ENCODE measurements around the gene ACOT6.
"Not testable (repeated sequence)": the region's sequence is repeated elsewhere in the genome, so short reads cannot be mapped to it uniquely, and the experiment has no call there.

Gene ACOT6, protein sequence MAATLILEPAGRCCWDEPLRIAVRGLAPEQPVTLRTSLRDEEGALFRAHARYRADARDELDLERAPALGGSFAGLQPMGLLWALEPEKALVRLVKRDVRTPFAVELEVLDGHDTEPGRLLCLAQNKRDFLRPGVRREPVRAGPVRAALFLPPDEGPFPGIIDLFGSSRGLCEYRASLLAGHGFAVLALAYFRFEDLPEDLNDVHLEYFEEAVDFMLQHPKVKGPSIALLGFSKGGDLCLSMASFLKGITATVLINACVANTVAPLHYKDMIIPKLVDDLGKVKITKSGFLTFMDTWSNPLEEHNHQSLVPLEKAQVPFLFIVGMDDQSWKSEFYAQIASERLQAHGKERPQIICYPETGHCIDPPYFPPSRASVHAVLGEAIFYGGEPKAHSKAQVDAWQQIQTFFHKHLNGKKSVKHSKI

DNA sequence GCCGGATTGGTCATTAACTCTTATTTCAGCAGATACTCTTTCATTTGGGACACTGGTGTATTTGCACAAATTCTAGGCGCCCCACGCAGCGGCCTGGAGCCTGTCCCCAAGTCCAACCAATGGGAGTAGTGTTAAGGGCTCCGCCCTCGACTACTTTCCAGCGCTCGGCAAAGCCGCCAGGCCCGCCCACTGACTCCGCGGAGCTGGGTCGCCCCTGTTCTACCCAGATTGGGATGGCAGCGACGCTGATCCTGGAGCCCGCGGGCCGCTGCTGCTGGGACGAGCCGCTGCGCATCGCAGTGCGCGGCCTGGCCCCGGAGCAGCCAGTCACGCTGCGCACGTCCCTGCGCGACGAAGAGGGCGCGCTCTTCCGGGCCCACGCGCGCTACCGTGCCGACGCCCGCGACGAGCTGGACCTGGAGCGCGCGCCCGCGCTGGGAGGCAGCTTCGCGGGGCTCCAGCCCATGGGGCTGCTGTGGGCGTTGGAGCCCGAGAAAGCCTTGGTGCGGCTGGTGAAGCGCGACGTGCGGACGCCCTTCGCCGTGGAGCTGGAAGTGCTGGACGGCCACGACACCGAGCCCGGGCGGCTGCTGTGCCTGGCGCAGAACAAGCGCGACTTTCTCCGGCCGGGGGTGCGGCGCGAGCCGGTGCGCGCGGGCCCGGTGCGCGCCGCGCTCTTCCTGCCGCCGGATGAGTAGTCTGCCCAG lies at the start of gene ACOT6:
TSS of gene ACOT6 (plus strand) at position 179 of the 707 bp plus-strand sequence. CDS start at position 234, 55 bp downstream.
- peak; percentile 87 for DNase-seq

- DNase-seq: not testable (repeated sequence)
Observed at GRCh38 chr14:73562696-73563095, 49.6 kb upstream of the ACOT6 start.

DNA sequence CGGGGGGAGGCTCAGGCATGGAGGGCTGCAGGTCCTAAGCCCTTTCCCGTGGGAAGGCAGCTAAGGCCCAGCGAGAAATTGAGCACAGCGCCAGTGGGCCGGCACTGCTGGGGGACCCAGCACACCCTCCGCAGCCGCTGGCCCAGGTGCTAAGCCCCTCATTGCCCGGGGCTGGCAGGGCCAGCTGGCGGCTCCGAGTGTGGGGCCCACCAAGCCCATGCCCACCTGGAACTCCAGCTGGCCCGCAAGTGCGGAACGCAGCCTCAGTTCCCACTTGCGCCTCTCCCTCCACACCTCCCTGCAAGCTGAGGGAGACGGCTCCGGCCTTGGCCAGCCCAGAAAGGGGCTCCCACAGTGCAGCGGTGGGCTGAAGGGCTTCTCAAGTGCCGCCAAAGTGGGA lies 45.9 kb upstream of the ACOT6 start:
- not testable (repeated sequence) for DNase-seq

DNA sequence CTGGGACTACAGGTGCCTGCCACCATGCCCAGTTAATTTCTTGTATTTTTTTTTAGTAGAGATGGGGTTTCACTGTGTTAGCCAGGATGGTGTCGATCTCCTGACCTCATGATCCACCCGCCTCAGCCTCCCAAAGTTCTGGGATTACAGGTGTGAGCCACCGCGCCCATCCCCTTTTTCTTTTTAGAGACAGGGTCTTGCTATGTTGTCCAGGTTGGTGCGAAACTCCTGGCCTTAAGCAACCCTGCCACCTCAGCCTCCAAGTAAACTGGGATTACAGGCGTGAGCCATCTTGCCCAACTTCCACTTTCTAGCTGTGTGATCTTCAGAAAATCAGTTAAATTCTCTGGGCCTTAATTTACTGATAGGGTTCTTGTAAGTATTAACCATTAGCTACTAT lies 45.4 kb upstream of the ACOT6 start:
- DNase-seq: not testable (repeated sequence)

DNA sequence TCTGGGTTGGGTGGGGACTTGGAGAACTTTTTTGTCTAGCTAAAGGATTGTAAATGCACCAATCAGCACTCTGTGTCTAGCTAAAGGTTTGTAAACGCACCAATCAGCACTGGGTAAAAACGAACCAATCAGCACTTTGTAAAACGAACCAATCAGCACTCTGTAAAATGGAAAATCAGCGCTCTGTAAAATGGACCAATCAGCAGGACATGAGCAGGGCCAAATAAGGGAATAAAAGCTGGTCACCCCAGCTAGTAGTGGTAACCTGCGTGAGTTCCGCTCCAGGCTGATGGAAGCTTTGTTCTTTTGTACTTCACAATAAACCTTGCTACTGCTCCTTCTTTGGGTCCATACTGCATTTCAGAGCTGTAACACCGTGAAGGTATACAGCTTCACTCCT lies 45.0 kb upstream of the ACOT6 start:
- no peak for DNase-seq

- DNase-seq: peak; percentile 45
Observed at GRCh38 chr14:73567951-73568885, 44.1 kb upstream of the ACOT6 start.

- DNase-seq: not testable (repeated sequence)
Observed at GRCh38 chr14:73568886-73569184, 43.5 kb upstream of the ACOT6 start.

GRCh38 chr14:73569185-73569958 lies 42.9 kb upstream of the ACOT6 start, which contains the start of gene ACOT2:
TSS of gene ACOT2 (plus strand) at chr14:73569213. CDS start at chr14:73569241, 28 bp downstream.
- DNase-seq: peak; percentile 88

DNA sequence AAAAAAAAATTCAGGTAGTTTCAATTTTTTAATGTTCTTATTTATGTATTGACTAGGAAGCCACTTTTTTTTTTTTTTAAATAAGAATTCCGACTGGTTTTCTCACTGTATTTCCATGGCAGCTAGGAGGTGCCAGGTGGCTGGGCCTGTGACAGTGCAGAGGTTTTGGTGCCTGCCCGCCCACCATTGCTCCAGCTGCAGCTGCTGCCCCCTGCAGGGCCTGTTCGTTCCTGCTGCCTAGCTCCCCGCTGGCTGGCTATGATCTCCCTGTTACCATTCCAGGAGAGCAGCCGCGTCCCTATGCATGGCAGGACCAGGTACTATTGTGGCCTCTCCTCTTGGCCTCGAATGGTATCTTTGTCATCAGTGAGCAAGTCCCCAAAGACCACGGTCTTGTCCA lies 41.4 kb upstream of the ACOT6 start:
- DNase-seq: peak; percentile 54

DNA sequence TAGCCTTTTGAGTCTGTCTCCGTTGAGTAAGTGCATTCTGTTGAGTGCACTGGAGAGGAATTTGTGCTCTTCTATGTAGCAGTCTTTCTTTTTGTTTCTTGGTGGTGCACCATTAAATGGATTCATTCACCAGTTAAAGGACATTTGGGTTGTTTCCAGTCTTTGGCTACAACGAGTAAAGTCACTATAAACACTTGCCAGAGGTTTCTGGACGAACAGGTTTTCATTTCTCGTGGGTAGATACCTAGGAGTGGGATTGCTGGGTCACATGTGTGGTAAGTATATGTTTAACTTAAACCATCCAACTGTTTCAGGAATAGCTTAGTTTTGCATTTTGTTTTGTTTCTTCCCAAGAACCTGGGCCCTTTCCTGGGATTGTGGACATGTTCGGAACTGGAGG lies 39.3 kb upstream of the ACOT6 start:
- DNase-seq: not testable (repeated sequence)

- DNase-seq: not testable (repeated sequence)
Observed at GRCh38 chr14:73573740-73574139, 38.6 kb upstream of the ACOT6 start.

DNA sequence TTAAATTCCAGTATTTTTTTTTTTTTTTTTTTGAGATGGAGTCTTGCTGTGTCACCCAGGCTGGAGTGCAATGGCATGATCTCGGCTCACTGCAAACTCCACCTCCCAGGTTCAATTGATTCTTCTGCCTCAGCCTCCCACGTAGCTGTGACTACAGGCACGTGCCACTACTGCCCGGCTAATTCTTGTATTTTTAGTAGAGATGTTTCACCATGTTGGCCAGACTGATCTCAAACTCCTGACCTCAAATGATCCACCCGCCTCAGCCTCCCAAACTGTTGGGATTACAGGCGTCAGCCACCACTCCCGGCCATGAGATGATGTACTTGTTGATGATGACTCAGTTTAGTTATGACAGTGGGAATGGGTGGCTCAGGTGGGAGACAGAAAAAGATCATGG lies 38.1 kb upstream of the ACOT6 start:
- not testable (repeated sequence) for DNase-seq

- no peak for DNase-seq
Observed at GRCh38 chr14:73576391-73576790, 35.9 kb upstream of the ACOT6 start.

DNA sequence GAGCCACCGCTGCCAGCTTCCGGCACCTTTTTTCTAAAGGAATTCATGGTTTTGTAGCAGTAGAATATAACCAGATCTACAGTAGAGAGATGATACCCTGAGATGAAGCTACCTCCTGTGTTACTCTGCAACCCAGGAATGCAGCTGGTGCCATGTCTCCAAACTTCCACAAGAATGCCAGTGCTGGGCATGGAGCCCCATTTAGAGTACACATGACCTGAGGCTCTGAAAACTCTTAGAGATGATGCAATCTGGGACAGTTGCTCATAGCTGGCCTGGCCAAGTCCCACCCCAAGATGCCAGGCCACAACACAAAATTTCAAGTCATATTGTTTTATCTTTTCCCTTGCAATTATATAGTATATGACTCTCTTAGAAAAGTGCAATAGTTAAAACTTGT lies 35.1 kb upstream of the ACOT6 start:
- not testable (repeated sequence) for DNase-seq

- DNase-seq: not testable (repeated sequence)
Observed at GRCh38 chr14:73582102-73582979, 30.0 kb upstream of the ACOT6 start.

GRCh38 chr14:73588695-73589094 lies 23.6 kb upstream of the ACOT6 start:
- DNase-seq: no peak

- no peak for DNase-seq
Observed at GRCh38 chr14:73589116-73589515, 23.2 kb upstream of the ACOT6 start.

- not testable (repeated sequence) for DNase-seq
Observed at GRCh38 chr14:73590673-73591004, 21.7 kb upstream of the ACOT6 start.

GRCh38 chr14:73591690-73592449 lies 20.4 kb upstream of the ACOT6 start, which contains the start of gene ACOT4:
TSS of gene ACOT4 (plus strand) at chr14:73591873. CDS start at chr14:73591960, 87 bp downstream.
- peak; percentile 65 for DNase-seq

DNA sequence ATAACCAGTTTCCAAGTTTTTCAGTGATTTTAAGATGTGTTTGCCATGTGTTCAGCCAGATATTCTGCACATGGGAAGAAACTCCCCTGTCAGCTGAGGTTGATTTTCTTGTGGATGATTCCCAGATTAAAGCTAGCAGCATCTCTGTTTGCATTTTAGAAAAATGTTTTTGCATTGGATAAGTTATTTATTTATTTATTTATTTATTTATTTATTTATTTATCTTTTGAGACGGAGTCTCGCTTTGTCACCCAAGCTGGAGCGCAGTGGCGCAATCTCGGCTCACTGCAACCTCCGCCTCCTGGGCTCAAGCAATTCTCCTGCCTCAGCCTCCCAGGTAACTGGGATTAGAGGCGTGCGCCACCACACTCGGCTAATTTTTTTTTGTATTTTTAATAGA lies 17.8 kb upstream of the ACOT6 start:
- no peak for DNase-seq
